K562 (cell line): Measurements from ENCODE around the gene CEP162. TPM values are rescaled to one million over a fixed set of nuclear protein-coding genes. Genes with fewer than 3 reads are reported as not detected.

Experiments used
- ARHGAP35 ChIP-seq: fragments of 450-650 bp; IDR thresholded peaks from 2 replicates; pipeline ENCODE4 v1.6.1; 2018; ENCODE audit not compliant: partially characterized antibody
- CEBPG ChIP-seq, 3 experiments: fragments of 200-800 bp in 1 of 3; sonication (Bioruptor generic) in 1 of 3; sonication (generic) in 1 of 3; formaldehyde crosslinking in 1 of 3; IDR thresholded peaks in 2 of 3; conservative IDR thresholded peaks in 1 of 3; 2 replicates each; pipeline versions ENCODE4 v1.6.1 to v1.8.0; 2016 to 2022; ENCODE audit warnings: missing compliant biosample characterization in 2 of 3, missing genetic modification characterization in 2 of 3, mild to moderate bottlenecking in 1 of 3, missing genetic modification reagents in 1 of 3
- ELF1 ChIP-seq: fragments of 200-800 bp; sonication (Bioruptor generic); IDR thresholded peaks from 2 replicates; pipeline ENCODE4 v1.6.1; 2016; ENCODE audit warnings: missing genetic modification characterization, missing compliant biosample characterization
- MEIS2 ChIP-seq: fragments of 450-650 bp; IDR thresholded peaks from 2 replicates; pipeline ENCODE4 v1.6.1; 2014; ENCODE audit warnings: mild to moderate bottlenecking; ENCODE audit not compliant: partially characterized antibody
- POLR2A ChIP-seq: fragments of 450-650 bp; conservative IDR thresholded peaks from 2 replicates; pipeline ENCODE4 v1.6.1; 2016
- SMARCE1 ChIP-seq: fragments of 450-650 bp; IDR thresholded peaks from 2 replicates; pipeline ENCODE4 v1.7.1; 2016; ENCODE audit warnings: mild to moderate bottlenecking
- TEAD4 ChIP-seq, 2 experiments: sonication (generic) in 1 of 2; formaldehyde crosslinking in 1 of 2; IDR thresholded peaks; 2 replicates each; pipeline versions ENCODE4 v1.6.1 to v1.8.0; 2012 to 2022; ENCODE audit warnings: borderline replicate concordance in 1 of 2, inconsistent platforms in 1 of 2, low read length in 1 of 2, mild to moderate bottlenecking in 1 of 2, missing genetic modification reagents in 1 of 2
- YY1 ChIP-seq, 3 experiments: IDR thresholded peaks; 2 replicates each; pipeline ENCODE4 v1.6.1; 2011; ENCODE audit warnings: low read length in 2 of 3, mild to moderate bottlenecking in 2 of 3, moderate library complexity in 2 of 3, borderline replicate concordance in 1 of 3, control low read depth in 1 of 3, low read depth in 1 of 3; ENCODE audit not compliant: insufficient read depth in 3 of 3, insufficient replicate concordance in 2 of 3, control insufficient read depth in 1 of 3, insufficient read length in 1 of 3; ENCODE audit errors: extremely low read depth in 1 of 3
- ZBTB40 ChIP-seq, 2 experiments: fragments of 450-650 bp in 1 of 2; sonication (generic) in 1 of 2; formaldehyde crosslinking in 1 of 2; IDR thresholded peaks; 2 replicates each; pipeline versions ENCODE4 v1.7.1 to v1.9.0; 2016 to 2022; ENCODE audit warnings: inconsistent platforms in 1 of 2, mild to moderate bottlenecking in 1 of 2, missing genetic modification reagents in 1 of 2
- ZNF511 ChIP-seq: sonication (generic); formaldehyde crosslinking; IDR thresholded peaks from 2 replicates; pipeline ENCODE4 v1.8.0; 2022; ENCODE audit warnings: mild to moderate bottlenecking, missing genetic modification reagents
- polyA plus RNA-seq, 8 experiments: library from polyadenylated mRNA; depleted of rRNA in 4 of 8; stranded (reverse) in 5 of 8; unstranded in 3 of 8; fragments of >200 nt; fragmentation: Nextera tagmentation in 2 of 8; fragmentation: Illumina TruSeq in 1 of 8; extraction: Ambion mirVana in 2 of 8; extraction: Trizol in 1 of 8; gene quantifications; 2 replicates each; pipeline versions ENCODE4 v1.2.1 to v1.2.3, GENCODE V29; 2011 to 2014; ENCODE audit warnings: inconsistent platforms in 1 of 8, missing spikeins in 1 of 8
- total RNA-seq, 7 experiments: library from RNA; depleted of rRNA in 6 of 7; stranded (reverse); fragments of >200 nt in 6 of 7; fragmentation: Illumina TruSeq in 2 of 7; extraction: Trizol in 2 of 7; gene quantifications; 2 replicates each; pipeline versions ENCODE4 v1.2.1 to v1.2.3, GENCODE V29; 2011 to 2021; ENCODE audit warnings: low replicate concordance in 1 of 7
- TF ChIP-seq, protein P1 (sequence below): sonication (generic); formaldehyde crosslinking; IDR thresholded peaks from 2 replicates; pipeline ENCODE4 v1.4.0; 2020; ENCODE audit warnings: mild to moderate bottlenecking, missing genetic modification reagents

Gene CEP162
- total and polyA plus RNA-seq, 9 of the 15 experiments (the other 6 are each of a cell fraction or from before 2014, with no cell fraction given): 3.9 to 8.6 (median 6.7) TPM

- TF ChIP-seq, protein P1, sequence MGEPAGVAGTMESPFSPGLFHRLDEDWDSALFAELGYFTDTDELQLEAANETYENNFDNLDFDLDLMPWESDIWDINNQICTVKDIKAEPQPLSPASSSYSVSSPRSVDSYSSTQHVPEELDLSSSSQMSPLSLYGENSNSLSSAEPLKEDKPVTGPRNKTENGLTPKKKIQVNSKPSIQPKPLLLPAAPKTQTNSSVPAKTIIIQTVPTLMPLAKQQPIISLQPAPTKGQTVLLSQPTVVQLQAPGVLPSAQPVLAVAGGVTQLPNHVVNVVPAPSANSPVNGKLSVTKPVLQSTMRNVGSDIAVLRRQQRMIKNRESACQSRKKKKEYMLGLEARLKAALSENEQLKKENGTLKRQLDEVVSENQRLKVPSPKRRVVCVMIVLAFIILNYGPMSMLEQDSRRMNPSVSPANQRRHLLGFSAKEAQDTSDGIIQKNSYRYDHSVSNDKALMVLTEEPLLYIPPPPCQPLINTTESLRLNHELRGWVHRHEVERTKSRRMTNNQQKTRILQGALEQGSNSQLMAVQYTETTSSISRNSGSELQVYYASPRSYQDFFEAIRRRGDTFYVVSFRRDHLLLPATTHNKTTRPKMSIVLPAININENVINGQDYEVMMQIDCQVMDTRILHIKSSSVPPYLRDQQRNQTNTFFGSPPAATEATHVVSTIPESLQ (CRISPR knock-in tag): no peak
- 0 out of 2 replicates have a peak, but pooled peaks have one; percentile 34 for TF ChIP-seq ELF1
- no peak for TF ChIP-seq CEBPG (CRISPR knock-in tag; IDR thresholded peaks at IDR 0.05)
- no peak for TF ChIP-seq CEBPG (tag; conservative IDR thresholded peaks at IDR 0.05 in 1 of 2, IDR thresholded peaks at IDR 0.05 in 1 of 2)
- TF ChIP-seq TEAD4 (IDR thresholded peaks at IDR 0.05; ENCODE audit: low read length): no peak
- TF ChIP-seq TEAD4 (CRISPR knock-in tag; IDR thresholded peaks at IDR 0.05; ENCODE audit: borderline replicate concordance): no peak
- peak; percentile 32 for TF ChIP-seq MEIS2
- peak; percentile 72 for TF ChIP-seq ZBTB40 (IDR thresholded peaks at IDR 0.05)
- no peak for TF ChIP-seq ZBTB40 (CRISPR knock-in tag; IDR thresholded peaks at IDR 0.05)
- no peak for TF ChIP-seq ARHGAP35
- TF ChIP-seq SMARCE1: peak; percentile 12; the same call in 1 of the 2 replicates
- TF ChIP-seq YY1 (IDR thresholded peaks at IDR 0.05; ENCODE audit: borderline replicate concordance in 1 of 3, control insufficient read depth in 1 of 3, extremely low read depth in 1 of 3, insufficient read depth in 3 of 3, insufficient read length in 1 of 3, insufficient replicate concordance in 2 of 3, low read depth in 1 of 3, low read length in 2 of 3): peak in 1 of 3 experiments; percentile 39
- no peak for TF ChIP-seq ZNF511 (CRISPR knock-in tag)
- TF ChIP-seq POLR2A: 0 out of 2 replicates have a peak, but pooled peaks have one; percentile 28
Observed at GRCh38 chr6:84074988-84075781, 152.3 kb downstream of the CEP162 start (continued).
